HG03095 (cell line): ENCODE results near the gene SHISA8.
"Not testable (repeated sequence)": the region's sequence is repeated elsewhere in the genome, so short reads cannot be mapped to it uniquely, and the experiment has no call there.

Experiments used
- ATAC-seq: cut with Tn5 transposase; IDR thresholded peaks from one replicate; pipeline ENCODE4 v1.9.1; 2021; ENCODE audit warnings: moderate library complexity; ENCODE audit not compliant: unreplicated experiment

The SHISA8 gene

GRCh38 chr22:41900652-41901312, 14.1 kb downstream of the SHISA8 start:
- no peak for ATAC-seq

- no peak for ATAC-seq
These were observed 14.8 kb downstream of the SHISA8 start for GRCh38 chr22:41899992-41900651.

- no peak for ATAC-seq
These were observed 15.8 kb downstream of the SHISA8 start for GRCh38 chr22:41899110-41899509.

GRCh38 chr22:41898645-41899044, 16.2 kb downstream of the SHISA8 start:
- no peak for ATAC-seq

- no peak for ATAC-seq
These were observed 21.1 kb downstream of the SHISA8 start for GRCh38 chr22:41893591-41894375.

GRCh38 chr22:41892721-41893120, 22.2 kb downstream of the SHISA8 start:
- ATAC-seq, result no peak

- no peak for ATAC-seq
These were observed 23.5 kb downstream of the SHISA8 start for GRCh38 chr22:41891407-41891806.

GRCh38 chr22:41888627-41889200, 26.2 kb downstream of the SHISA8 start:
- ATAC-seq, result no peak

GRCh38 chr22:41885516-41885915, 29.4 kb downstream of the SHISA8 start:
- ATAC-seq, result no peak

- no peak for ATAC-seq
These were observed 29.8 kb downstream of the SHISA8 start for GRCh38 chr22:41885116-41885515.

- ATAC-seq, result no peak
These were observed 31.5 kb downstream of the SHISA8 start for GRCh38 chr22:41883400-41883799.

- no peak for ATAC-seq
These were observed 34.2 kb downstream of the SHISA8 start for GRCh38 chr22:41880653-41881052.

GRCh38 chr22:41876675-41877074, 38.2 kb downstream of the SHISA8 start:
- no peak for ATAC-seq

- no peak for ATAC-seq
These were observed 38.6 kb downstream of the SHISA8 start for GRCh38 chr22:41876275-41876674.

- no peak for ATAC-seq
These were observed 39.2 kb downstream of the SHISA8 start for GRCh38 chr22:41875531-41876270.

GRCh38 chr22:41874090-41874489, 40.8 kb downstream of the SHISA8 start:
- ATAC-seq, result no peak

- no peak for ATAC-seq
These were observed 41.5 kb downstream of the SHISA8 start for GRCh38 chr22:41873391-41873790.

- no peak for ATAC-seq
These were observed 44.1 kb downstream of the SHISA8 start for GRCh38 chr22:41870786-41871185.

GRCh38 chr22:41870081-41870480, 44.8 kb downstream of the SHISA8 start:
- ATAC-seq, result not testable (repeated sequence)

- no peak for ATAC-seq
These were observed 46.3 kb downstream of the SHISA8 start for GRCh38 chr22:41868556-41868955.

- no peak for ATAC-seq
These were observed 51.4 kb downstream of the SHISA8 start for GRCh38 chr22:41863472-41863871.
